GM12891 (cell line): ENCODE results near the gene MFSD6. TPM values are rescaled to one million over a fixed set of nuclear protein-coding genes. Genes with fewer than 3 reads are reported as not detected.
"Not testable (repeated sequence)": the region's sequence is repeated elsewhere in the genome, so short reads cannot be mapped to it uniquely, and the experiment has no call there.

ENCODE experiments used
- DNase-seq: peaks from one replicate; pipeline ENCODE4 v3.0.0; 2011; ENCODE audit warnings: low spot score; ENCODE audit not compliant: insufficient read length
- FAIRE-seq: peaks from 2 replicates; lab custom pipeline; 2011; peaks lifted over from hg19 to GRCh38; lab: Jason Lieb, UNC
- PAX5 ChIP-seq: IDR thresholded peaks from 2 replicates; pipeline ENCODE4 v1.6.1; 2011; ENCODE audit warnings: low read length, moderate library complexity, mild to moderate bottlenecking; ENCODE audit not compliant: insufficient read depth, severe bottlenecking
- POLR2A ChIP-seq: IDR thresholded peaks from 2 replicates; pipeline ENCODE4 v1.6.1; 2011; ENCODE audit warnings: low read depth, low read length, control low read depth
- POLR2AphosphoS5 ChIP-seq: IDR thresholded peaks from 2 replicates; pipeline ENCODE4 v1.6.1; 2011; ENCODE audit warnings: low read depth, low read length, control low read depth
- POU2F2 ChIP-seq: IDR thresholded peaks from 2 replicates; pipeline ENCODE4 v1.6.1; 2011; ENCODE audit warnings: low read depth, mild to moderate bottlenecking, control low read depth, low read length, moderate library complexity
- SPI1 ChIP-seq: IDR thresholded peaks from 2 replicates; pipeline ENCODE4 v1.6.1; 2011; ENCODE audit warnings: low read depth, low read length, control low read depth
- TAF1 ChIP-seq: IDR thresholded peaks from 2 replicates; pipeline ENCODE4 v1.6.1; 2011; ENCODE audit warnings: low read depth, low read length, control low read depth
- polyA plus RNA-seq: library from polyadenylated mRNA; unstranded; fragments of >200 nt; gene quantifications from one replicate; pipeline ENCODE4 v1.2.1, GENCODE V29; 2012; ENCODE audit warnings: low read depth, missing spikeins, inconsistent platforms; ENCODE audit not compliant: missing spikeins

The MFSD6 gene
- 12.1 TPM for polyA plus RNA-seq

DNA sequence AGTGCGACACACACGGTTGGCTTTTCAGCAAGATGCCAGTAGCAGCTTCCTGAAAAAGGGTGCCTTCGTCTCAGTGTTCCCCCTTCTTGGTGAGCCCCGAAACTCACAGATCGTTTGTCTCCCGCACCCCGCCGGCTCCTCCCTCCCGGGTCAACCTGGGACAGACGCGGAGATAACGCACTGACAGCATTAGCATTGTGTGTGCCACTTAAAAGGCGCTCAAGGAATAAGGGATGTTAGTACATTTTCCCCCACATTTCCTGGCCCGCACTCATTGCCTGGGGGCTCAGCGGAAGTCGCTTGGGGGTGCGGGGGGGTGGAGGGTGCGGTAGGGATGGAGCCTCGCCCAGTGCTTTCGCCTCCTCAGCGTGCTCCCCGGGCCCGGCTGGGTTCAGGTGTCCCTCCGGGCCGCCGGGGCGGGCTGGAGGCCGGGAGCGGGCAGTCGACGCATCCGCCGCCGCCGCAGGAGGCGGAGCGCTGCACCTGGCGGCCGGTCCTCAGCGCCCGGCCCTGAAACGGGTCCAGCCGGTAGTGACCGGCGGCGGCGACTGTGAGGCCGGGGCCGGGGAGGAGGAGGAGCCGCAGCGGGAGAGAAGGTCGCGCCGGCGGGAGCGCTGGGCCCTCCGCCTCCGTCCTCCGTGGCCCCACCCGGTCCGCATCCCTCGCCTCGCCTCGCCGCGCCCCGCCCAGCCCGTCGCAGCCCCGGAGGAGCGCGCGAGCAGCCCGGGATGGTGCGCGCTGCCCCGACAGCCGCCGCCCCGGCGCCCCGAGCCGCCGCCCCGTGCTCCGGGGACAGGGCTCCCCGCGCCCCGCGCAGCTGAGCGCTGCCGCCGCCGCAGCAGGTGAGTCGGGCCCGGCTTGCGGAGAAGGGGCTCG, at the start of gene MFSD6:
Gene MFSD6 (plus strand): TSS at position 694 of the 876 bp plus-strand sequence. CDS start 27,675 bp downstream, outside the sequence.
- DNase-seq (peak; percentile 49), FAIRE-seq (peak; percentile 86)
- no peak for TF ChIP-seq POLR2AphosphoS5
- no peak for TF ChIP-seq TAF1
- TF ChIP-seq SPI1, result no peak
- no peak for TF ChIP-seq POLR2A
- TF ChIP-seq POU2F2, result no peak
- no peak for TF ChIP-seq PAX5

DNA sequence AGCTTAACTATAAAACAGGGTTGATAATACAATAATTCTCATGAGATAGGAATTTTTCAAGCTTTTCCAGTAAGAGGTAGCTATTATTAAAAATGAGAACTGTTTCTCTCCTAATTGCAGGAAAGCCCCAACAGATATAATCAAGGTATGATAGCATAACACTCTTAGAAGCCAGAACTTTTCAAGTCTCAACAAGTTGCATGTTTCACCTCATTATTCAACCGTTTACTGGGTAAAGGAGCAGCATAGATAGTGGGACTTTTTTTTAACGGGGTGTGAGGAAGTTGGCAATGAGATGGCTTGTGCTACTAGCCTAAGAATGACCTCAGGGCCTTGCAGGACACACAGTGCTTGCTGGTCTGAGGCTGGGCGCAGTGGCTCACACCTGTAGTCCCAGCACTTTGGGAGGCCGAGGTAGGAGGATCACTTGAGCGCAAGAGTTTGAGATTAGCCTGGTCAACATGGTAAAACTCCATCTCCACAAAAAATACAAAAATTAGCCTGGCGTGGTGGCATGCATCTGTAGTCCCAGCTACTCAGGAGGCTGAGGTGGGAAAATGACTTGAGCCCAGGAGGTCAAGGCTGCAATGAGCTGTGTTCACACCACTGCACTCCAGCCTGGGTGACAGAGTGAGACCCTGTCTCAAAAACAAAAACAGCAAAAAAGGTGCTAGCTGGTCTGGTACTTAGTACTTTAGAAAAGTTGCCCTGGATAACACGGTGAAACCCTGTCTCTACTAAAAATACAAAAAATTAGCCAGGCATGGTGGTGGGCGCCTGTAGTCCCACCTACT, 49.3 kb upstream of the MFSD6 start:
- TF ChIP-seq SPI1, result peak; percentile 24; the same call in 1 of the 2 replicates
- FAIRE-seq, DNase-seq: not testable (repeated sequence)

DNA sequence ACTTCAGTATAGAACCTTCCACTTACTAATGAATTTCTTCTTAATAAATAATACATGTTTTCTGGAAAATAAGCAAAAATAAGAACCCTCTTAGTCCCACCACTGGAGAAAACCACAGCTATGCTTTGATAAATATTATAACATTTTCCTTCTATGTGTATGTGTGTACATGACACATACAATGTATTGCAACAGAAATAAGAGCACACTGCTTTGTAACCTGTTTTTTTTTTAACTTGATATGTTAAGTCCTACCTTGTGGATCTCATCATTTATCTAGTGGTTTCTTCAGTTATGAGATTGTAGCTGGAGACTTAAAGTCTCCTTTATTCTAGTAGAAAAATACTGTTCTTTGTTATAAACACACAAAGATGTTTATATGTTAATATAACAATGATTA, 47.6 kb upstream of the MFSD6 start:
- TF ChIP-seq SPI1 (no peak), POLR2AphosphoS5 (no peak), PAX5 (no peak), POU2F2 (no peak), POLR2A (no peak), TAF1 (no peak)
- no peak for DNase-seq
- peak; percentile 26 for FAIRE-seq

DNA sequence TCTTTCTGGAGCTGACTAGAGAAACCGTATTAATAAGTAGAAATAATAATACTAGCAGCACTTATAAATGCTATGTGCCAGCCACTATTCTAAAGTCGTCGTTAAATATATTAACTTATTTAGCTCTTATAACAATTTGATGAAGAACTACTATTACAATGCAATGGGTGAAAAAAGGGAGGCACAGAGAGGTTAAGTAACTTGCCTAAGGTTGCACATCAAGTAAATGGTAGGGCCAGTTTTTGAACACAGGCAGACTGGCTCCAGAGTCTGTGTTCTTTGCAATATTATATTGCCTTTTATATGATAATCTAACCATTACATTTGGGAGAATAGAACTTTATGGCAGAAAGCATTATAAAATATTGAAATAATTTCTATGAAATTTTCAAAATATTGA, 47.2 kb upstream of the MFSD6 start:
- FAIRE-seq, result no peak
- DNase-seq, result no peak
- TF ChIP-seq TAF1, result no peak
- TF ChIP-seq POLR2A, result no peak
- no peak for TF ChIP-seq POLR2AphosphoS5
- no peak for TF ChIP-seq SPI1
- TF ChIP-seq POU2F2, result no peak
- no peak for TF ChIP-seq PAX5

DNA sequence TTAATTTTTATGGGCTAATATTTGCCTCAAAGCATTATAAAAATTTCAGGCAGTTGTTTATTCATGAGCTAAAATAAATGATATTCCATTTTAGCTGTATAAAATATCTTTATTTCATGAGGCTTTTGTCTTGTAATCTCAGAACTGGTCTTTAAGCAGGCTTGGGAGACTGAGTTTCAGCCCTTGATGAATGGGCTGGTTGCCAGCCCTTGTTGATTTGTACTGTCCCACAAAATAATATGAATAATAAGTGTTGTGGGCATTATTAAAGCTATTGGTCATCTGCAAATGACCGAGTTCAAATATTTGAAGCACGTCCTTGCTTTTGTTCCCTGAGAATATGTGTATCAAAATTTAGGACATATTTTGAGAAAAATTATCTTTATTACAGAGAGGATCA, 46.6 kb upstream of the MFSD6 start:
- FAIRE-seq (no peak), DNase-seq (no peak)
- TF ChIP-seq TAF1 (no peak), POU2F2 (no peak), POLR2AphosphoS5 (no peak), SPI1 (no peak)

DNA sequence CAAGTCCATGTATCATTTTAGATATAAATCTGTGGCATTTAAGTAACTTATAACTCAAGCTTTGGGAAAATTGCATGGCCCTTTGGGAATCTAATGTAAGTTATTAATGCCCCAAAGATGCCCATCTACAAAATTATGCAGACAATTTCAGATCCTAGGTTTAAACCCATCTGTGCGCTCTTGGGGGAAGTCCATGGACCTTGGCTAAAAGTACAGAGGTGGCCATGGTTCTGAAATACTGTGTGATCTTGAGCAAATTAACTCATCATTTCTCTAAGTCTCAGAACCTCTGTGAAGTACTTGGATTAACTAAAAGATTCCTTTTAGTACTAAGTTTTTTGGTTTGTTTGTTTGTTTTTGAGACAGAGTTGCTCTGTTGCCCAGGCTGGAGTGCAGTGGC, 45.3 kb upstream of the MFSD6 start:
- DNase-seq (no peak), FAIRE-seq (no peak)
- no peak for TF ChIP-seq POLR2A
- no peak for TF ChIP-seq PAX5
- TF ChIP-seq POU2F2, result no peak
- no peak for TF ChIP-seq POLR2AphosphoS5
- no peak for TF ChIP-seq TAF1
- TF ChIP-seq SPI1, result no peak

DNA sequence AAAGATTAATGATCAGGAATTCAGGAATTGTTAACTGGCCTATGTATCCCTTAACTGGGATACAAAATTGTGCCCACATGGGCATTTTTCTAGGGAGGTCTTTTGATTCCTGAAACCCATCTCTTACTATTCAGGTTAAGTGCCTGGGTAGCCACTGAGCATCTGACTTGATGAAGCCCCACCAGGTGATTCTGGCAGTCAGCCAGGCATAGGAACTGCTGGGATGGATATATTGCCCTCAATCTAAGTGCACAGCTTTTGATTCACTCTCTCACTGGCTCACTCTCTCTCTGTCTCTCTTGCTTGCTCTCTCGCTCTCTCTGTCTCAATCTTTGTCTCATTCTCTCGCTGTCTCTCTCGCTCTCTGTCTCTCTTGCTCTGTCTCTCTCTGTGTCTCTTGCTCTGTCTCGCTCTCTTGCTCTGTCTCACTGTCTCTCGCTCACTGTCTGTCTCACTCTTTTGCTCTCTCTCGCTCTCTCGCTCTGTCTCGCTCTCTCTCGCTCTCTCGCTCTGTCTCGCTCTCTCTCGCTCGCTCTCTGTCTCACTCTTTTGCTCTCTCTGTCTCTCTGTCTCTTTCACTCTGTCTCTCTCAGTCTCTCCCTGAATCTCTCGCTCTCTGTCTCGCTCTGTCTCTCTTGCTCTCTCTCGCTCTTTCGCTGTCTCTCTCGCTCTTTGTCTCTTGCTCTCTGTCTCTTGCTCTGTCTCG, 42.5 kb upstream of the MFSD6 start:
- TF ChIP-seq TAF1 (no peak), POLR2AphosphoS5 (no peak), PAX5 (no peak), POLR2A (no peak), POU2F2 (no peak), SPI1 (no peak)
- no peak for DNase-seq
- FAIRE-seq, result no peak

DNA sequence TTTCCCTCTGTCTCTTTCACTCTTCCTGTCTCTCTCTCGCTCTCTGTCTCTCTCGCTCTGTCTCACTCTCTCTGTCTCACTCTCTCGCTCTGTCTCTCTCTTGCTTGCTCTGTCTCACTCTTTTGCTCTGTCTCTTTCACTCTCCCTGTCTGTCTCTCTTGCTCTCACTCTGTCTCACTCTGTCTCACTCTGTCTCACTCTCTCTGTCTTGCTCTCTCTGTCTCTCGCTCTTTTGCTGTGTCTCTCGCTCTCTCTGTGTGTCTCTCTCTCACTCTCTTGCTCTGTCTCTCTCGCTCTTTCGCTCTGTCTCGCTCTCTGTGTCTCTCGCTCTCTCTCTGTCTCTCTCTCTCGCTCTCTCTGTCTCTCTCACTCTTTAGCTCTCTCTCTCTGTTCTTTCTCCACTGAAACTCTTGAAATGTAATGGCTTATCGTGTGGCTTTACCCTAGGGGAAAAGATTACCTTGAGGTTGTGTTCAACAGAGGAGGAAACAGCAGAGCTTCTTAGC, 41.9 kb upstream of the MFSD6 start:
- no peak for DNase-seq
- no peak for FAIRE-seq
- no peak for TF ChIP-seq POU2F2
- TF ChIP-seq TAF1, result no peak
- no peak for TF ChIP-seq POLR2AphosphoS5
- TF ChIP-seq POLR2A, result no peak

DNA sequence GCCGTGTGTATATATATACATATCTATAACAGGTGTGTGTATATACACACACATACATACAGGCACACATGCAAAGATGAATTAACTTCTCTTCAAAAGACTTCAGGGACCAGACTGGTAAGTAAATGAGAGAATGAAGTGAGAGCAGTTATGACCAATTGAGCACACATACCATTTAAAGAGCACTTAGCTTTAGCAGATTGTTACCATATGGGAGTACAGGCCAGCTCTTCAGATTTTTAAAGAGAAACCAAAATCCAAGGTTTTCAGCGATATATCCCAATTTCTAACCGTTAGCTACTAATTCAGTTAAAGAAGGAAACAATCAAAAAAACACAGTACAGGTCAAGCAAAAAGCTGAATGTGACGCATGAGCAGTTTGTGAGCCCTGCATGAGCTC, 41.1 kb upstream of the MFSD6 start:
- DNase-seq, result no peak
- FAIRE-seq, result no peak
- TF ChIP-seq POLR2A, result no peak
- TF ChIP-seq TAF1, result no peak
- TF ChIP-seq POU2F2, result no peak
- TF ChIP-seq SPI1, result no peak
- TF ChIP-seq PAX5, result no peak
- TF ChIP-seq POLR2AphosphoS5, result no peak
